Melanocyte of skin (primary cell): ENCODE data around the gene CYFIP2. TPM values are rescaled to one million over a fixed set of nuclear protein-coding genes. Genes with fewer than 3 reads are reported as not detected.

Experiments
- total RNA-seq, 2 donors: library from RNA; depleted of rRNA; stranded (reverse); fragments of >200 nt; gene quantifications; 2 replicates each; pipeline ENCODE4 v1.2.3, GENCODE V29; 2012

Gene CYFIP2
- total RNA-seq, result 10 to 100 TPM; 10.3 to 11.7 TPM

DNA sequence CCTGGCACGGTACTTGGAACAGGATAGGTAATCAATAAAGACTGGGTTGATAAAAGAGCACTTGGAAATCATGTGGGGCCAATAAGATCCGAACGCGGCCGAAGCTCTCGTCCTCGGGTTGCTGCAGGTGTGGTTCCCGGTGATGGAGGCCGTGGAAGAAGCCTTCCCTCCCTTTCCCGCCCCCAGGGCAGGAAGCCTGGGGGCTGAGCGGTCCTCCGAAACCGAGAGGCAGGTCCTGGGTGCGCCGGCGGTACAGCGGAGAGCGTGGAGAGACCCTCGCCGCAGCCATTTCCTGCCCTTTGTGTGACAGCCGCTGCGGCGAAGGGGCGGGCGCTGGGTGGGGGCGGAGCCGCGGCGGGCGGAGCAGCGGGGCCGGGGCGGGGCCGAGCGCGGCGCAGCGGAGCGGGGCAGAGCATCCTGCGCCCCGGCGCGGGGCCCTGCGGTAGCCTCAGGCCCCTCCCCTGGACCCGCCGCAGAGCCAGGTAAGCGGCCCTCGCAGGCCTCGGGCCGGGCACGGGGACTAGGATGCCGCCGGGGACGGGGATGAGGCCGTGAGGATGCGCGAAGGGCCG lies at the start of gene CYFIP2:
Gene CYFIP2 (plus strand): TSS at position 410 of the 572 bp plus-strand sequence. CDS start 19,239 bp downstream, outside the sequence.

Other genes with a start within 250 kb of the CYFIP2 start
- gene HAVCR1, start 207.0 kb upstream of the CYFIP2 start, total RNA-seq, result under 1 TPM in 1 of 2 donors, not detected in 1; 0.34 TPM
- gene HAVCR2, start 157.1 kb upstream of the CYFIP2 start, total RNA-seq, result under 1 TPM; under 0.01 to 0.69 TPM
- 1 to 10 TPM; 7.9 to 10.0 TPM for gene MED7, start 123.3 kb upstream of the CYFIP2 start, total RNA-seq
- not detected for gene GARIN3, start 99.9 kb upstream of the CYFIP2 start, total RNA-seq
- 1 to 10 TPM; 1.3 to 1.4 TPM for gene ITK, start 85.3 kb upstream of the CYFIP2 start, total RNA-seq
- gene NIPAL4, start 194.1 kb downstream of the CYFIP2 start, total RNA-seq, result not detected